ENCODE measurements around the gene NTRK1. TPM values are rescaled to one million over a fixed set of nuclear protein-coding genes. Genes with fewer than 3 reads are reported as not detected.

Gene NTRK1
- total RNA-seq, 1 experiment from 2014 or later = 0.24 TPM

DNA sequence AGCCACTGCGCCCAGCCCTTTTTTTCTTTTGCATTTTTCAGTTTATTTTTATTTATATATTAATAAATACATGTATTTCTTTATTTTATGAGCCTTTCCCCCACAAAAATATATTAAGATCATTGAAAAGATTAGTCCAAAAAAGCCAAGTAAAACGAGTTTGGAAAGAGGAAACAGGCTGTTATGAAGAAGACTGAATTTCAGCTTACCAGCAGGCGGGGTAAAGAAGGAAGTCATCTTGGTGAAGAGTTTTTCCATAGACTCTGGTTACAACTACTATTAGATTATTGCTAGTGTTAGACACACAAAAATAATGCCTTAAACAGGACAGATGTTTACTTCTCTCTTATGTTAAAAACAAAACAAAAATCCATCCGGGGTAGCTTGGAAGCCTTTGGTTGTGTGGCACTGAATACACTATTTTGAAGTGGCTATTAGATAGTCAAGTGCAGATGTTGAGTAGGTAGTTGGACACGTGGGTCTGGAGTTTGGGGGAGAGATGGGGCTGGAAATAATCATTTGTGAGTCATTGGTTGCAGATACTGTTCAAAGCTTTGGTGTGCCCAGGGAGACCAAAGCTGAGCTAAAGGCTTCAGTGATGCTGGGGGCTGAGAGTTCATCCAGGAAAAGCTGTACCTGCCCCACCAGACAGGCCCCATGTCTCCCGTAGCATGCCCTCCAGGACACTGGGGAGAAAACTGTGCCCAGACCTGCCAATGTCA is 51.1 kb downstream of the NTRK1 start:
- Histone ChIP-seq H3K4ac (ENCODE audit: low read depth, low read length) (no peak overlapping the region), H4K8ac (replicated peaks; ENCODE audit: insufficient read length, low read depth, low read length) (no peak overlapping the region), H3K18ac (ENCODE audit: insufficient read length, low read depth, low read length) (no peak overlapping the region), H3K4me1 (ENCODE audit: insufficient read depth, low read length) (no peaks in the 10 kb centered on the region), H4K91ac (ENCODE audit: insufficient read length, low read depth, low read length) (no peak overlapping the region), H2AK5ac (ENCODE audit: insufficient read length, low read length) (no peak overlapping the region), H3K23me2 (ENCODE audit: insufficient read length, low read depth, low read length, poor library complexity, severe bottlenecking) (no peaks in the 10 kb centered on the region), H3K4me2 (ENCODE audit: insufficient read depth, insufficient read length, low read length) (no peak overlapping the region), H3K27ac (ENCODE audit: insufficient read length, low read depth, low read length) (no peak overlapping the region), H2BK20ac (ENCODE audit: low read depth, low read length, poor library complexity, severe bottlenecking) (no peak overlapping the region), H3K14ac (ENCODE audit: insufficient read depth, low read length) (no peak overlapping the region), H3K79me2 (ENCODE audit: insufficient read depth, low read length) (no peaks in the 10 kb centered on the region), H3K9me3 (ENCODE audit: control insufficient read depth, low read depth, low read length) (no peaks in the 10 kb centered on the region), H2BK15ac (ENCODE audit: low read depth, low read length) (no peak overlapping the region), H3T11ph (ENCODE audit: low read length) (no peak overlapping the region), H3K56ac (ENCODE audit: insufficient read length, low read depth, low read length) (no peak overlapping the region), H4K20me1 (ENCODE audit: control insufficient read depth, insufficient read depth, insufficient read length) (no peaks in the 10 kb centered on the region), H2BK5ac (ENCODE audit: insufficient read length, low read length) (no peak overlapping the region), H3K27me3 (ENCODE audit: insufficient read depth, low read length) (no peaks in the 10 kb centered on the region; the same call in 1 of the 2 replicates), H3K23ac (ENCODE audit: insufficient read length, low read depth, low read length) (no peak overlapping the region), H3K79me1 (ENCODE audit: insufficient read depth, low read depth, low read length, poor library complexity, severe bottlenecking) (no peaks in the 10 kb centered on the region), H2AFZ (ENCODE audit: low read length) (no peak overlapping the region), H2BK12ac (ENCODE audit: insufficient read length, low read depth, low read length) (no peak overlapping the region), H2BK120ac (ENCODE audit: low read depth, low read length, poor library complexity, severe bottlenecking) (no peak overlapping the region), H4K5ac (ENCODE audit: insufficient read length, low read depth, low read length) (no peak overlapping the region), H3K9ac (ENCODE audit: extremely low read depth, insufficient read length, low read length) (no peak overlapping the region)
- no peak overlapping the region for H3K27ac Mint-ChIP-seq
- no peaks in the 10 kb centered on the region for H3K36me3 Mint-ChIP-seq (ENCODE audit: insufficient read depth in 1 of 3, low read depth in 3 of 3)
- TF ChIP-seq CTCF (conservative IDR thresholded peaks at IDR 0.05) = no peak
- WGBS (ENCODE audit: extremely low coverage, insufficient read length, low lambda C conversion rate) = no CpG with 5 or more reads among the region's 6 CpGs
- no peak overlapping the region for H3K4me3 Mint-ChIP-seq
- H3K9me3 Mint-ChIP-seq = no peaks in the 10 kb centered on the region; a peak in 1 of 5 replicates
- no peak for DNase-seq
- H3K4me1 Mint-ChIP-seq = peaks cover 8 to 24% of the 10 kb centered on the region in 2 experiments
- peaks cover 39% of the 10 kb centered on the region for H3K27me3 Mint-ChIP-seq (ENCODE audit: low read depth)

All from H9 (cell line).